HG02623 (cell line): ENCODE results near the gene CLEC16A.

Source experiments
- ATAC-seq: cut with Tn5 transposase; IDR thresholded peaks from one replicate; pipeline ENCODE4 v1.9.1; 2021; ENCODE audit warnings: moderate library complexity; ENCODE audit not compliant: unreplicated experiment

CLEC16A gene

GRCh38 chr16:11108466-11108805 lies 164.1 kb downstream of the CLEC16A start:
- ATAC-seq = no peak

- ATAC-seq = no peak
These were observed 165.2 kb downstream of the CLEC16A start for GRCh38 chr16:11109566-11109965.

- ATAC-seq = no peak
These were observed 166.8 kb downstream of the CLEC16A start for GRCh38 chr16:11111150-11111549.

- no peak for ATAC-seq
These were observed 167.7 kb downstream of the CLEC16A start for GRCh38 chr16:11111856-11112634.

GRCh38 chr16:11112723-11113348 lies 168.5 kb downstream of the CLEC16A start:
- ATAC-seq = no peak

GRCh38 chr16:11114366-11115164 lies 170.2 kb downstream of the CLEC16A start:
- no peak for ATAC-seq

- ATAC-seq = no peak
These were observed 173.3 kb downstream of the CLEC16A start for GRCh38 chr16:11117576-11118211.

- no peak for ATAC-seq
These were observed 174.1 kb downstream of the CLEC16A start for GRCh38 chr16:11118479-11118878.

- ATAC-seq = no peak
These were observed 176.8 kb downstream of the CLEC16A start for GRCh38 chr16:11121083-11121608.

- no peak for ATAC-seq
These were observed 177.7 kb downstream of the CLEC16A start for GRCh38 chr16:11121914-11122692.

- ATAC-seq = no peak
These were observed 179.3 kb downstream of the CLEC16A start for GRCh38 chr16:11123666-11124065.

- ATAC-seq = no peak
These were observed 181.6 kb downstream of the CLEC16A start for GRCh38 chr16:11125936-11126335.

GRCh38 chr16:11126399-11127054 lies 182.2 kb downstream of the CLEC16A start:
- no peak for ATAC-seq

GRCh38 chr16:11127610-11128195 lies 183.3 kb downstream of the CLEC16A start:
- ATAC-seq = no peak

- no peak for ATAC-seq
These were observed 184.1 kb downstream of the CLEC16A start for GRCh38 chr16:11128211-11129141.

GRCh38 chr16:11129378-11129781 lies 185.0 kb downstream of the CLEC16A start:
- no peak for ATAC-seq

- ATAC-seq = no peak
These were observed 186.8 kb downstream of the CLEC16A start for GRCh38 chr16:11130978-11131665.

- ATAC-seq = no peak
These were observed 187.3 kb downstream of the CLEC16A start for GRCh38 chr16:11131706-11132105.
